HG03135 (cell line): ENCODE data around the gene MAT2B.
A peak's percentile ranks its signal among the peaks of the same experiment; 100 is the strongest.

Experiments used
- ATAC-seq: cut with Tn5 transposase; IDR thresholded peaks from one replicate; pipeline ENCODE4 v1.9.1; 2021; ENCODE audit warnings: mild to moderate bottlenecking, moderate library complexity; ENCODE audit not compliant: unreplicated experiment

The MAT2B gene

DNA sequence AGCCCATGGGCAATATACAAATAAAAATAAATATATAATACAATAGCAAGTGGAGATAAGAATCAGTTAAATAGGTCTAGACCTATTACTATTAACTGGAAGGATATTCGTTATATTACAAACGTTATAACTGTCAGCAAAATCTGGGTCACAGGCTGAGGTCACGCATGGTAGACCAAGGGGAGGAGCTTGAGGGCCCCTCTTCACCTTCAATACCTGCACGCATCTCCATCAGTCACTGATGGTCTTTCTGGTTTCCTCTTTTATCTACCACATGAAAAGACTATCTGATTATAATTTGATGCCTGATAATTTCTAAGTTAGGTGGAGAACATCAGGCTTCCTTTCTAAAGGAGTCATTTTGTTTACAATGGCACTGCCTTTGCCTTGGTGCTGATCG, 43.2 kb downstream of the MAT2B start:
- ATAC-seq = no peak

GRCh38 chr5:163551156-163551555, 45.7 kb downstream of the MAT2B start:
- ATAC-seq = no peak

- ATAC-seq = no peak
Observed at GRCh38 chr5:163552536-163552935, 47.1 kb downstream of the MAT2B start.

DNA sequence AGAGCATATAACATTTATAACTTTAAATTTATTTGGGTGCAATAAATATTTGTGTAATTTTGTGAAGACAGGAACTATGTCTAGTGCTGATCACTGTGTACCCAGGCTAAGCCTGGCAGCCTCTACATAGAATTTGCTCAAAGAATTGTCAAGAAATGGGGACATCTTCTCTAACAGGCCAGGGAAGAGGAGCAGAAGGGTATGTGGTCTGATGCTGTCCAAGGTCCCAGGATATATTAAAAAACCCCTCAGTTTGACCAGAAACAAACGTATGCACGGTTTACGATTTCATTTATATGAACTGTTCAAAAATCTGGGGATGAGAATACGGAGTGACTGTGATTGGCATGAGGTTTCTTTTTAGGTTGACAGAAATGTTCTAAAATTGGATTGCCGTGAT, 55.9 kb downstream of the MAT2B start:
- no peak for ATAC-seq

- ATAC-seq = no peak
Observed at GRCh38 chr5:163562071-163562470, 56.7 kb downstream of the MAT2B start.

DNA sequence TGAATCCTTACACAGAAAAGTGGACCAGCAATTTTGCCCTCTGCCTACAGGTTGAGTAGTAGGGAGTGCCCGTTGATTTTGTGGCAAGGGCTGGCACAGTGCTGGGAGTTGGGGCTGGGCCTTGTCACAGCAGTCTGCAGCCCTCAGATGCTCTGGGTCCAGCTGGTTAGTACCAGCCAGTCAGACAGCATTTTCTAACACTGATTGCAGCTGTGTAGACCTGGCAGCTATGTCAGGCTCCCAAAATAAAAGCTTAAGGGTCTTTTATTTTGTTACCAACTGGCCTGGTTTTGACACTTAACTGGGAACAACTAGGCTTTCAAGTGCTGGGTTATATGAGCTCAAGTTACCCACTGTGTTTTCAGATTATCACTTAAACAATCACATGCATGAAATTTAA, 57.7 kb downstream of the MAT2B start:
- ATAC-seq = no peak

DNA sequence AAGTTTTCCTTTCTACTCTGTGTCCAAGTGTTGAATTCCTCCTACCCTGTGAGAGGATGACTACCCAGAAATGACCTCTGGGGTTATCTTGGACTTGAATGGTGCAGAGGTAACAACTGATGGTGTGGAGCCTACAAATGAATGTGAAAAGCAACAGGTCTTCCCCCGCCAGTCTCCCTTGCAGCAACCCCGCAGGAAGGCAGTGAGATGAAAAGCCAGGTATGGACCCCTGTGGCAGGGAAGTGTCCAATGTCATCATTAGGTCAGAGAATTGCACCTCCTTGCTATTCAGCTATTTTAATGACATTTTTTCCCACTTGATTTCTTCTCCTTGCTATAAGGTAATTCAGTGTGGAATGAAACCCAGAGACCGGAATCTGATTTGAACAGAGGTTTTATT, 58.5 kb downstream of the MAT2B start:
- no peak for ATAC-seq

GRCh38 chr5:163564321-163564938, 59.0 kb downstream of the MAT2B start:
- no peak for ATAC-seq

DNA sequence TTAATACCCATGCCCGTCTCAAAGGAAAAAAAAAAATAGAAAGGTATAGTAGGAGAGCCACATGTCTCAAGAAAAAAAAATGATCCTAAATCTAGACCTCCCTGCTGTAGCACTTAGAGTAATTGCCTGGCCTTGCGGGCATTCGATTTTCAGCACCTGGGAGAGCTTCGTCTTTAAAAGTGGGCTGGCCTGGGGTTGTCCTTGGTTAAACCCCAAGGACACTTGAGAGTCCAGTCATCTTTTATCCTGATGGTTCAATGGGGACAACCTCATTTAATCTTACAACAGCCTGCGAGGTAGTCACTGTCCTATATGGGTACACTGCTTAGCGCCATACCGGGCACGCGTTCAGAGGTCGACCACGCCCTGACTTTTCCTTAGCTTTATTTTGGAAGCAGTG, 60.1 kb downstream of the MAT2B start:
- ATAC-seq = peak; percentile 2

DNA sequence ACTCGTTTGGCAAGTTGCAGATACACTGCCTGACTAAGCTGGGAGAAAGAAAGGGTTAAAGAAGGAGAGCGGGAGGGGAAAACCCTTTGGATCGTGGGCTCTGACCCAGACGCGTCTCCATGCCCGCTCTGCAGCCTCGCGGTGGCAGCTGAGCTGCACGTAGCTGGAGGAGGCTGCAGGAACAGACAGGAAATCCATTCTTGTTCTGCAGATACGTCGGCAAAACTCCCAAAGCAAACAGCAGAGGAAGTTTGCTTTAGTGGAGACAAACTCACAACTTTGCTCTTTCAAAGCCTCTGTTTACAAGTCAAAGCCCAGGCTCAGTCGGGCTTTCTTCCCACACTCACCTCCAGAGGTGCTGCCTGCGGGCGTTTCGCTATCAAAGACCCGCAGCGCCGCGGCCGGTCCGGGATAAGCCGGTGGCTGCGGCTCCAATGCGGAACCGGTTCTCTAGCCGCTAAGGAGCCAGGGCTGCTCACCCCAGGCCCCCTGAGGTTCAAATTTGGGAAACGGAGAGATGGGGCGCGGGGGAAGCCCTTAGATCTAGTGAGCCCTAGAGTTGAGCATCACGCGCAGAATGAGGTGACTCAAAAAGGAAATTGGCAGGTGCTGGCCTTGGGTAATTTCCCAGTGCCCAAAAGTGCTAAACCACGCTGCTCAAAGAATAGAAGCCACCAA, 60.7 kb downstream of the MAT2B start:
- peak; percentile 67 for ATAC-seq

DNA sequence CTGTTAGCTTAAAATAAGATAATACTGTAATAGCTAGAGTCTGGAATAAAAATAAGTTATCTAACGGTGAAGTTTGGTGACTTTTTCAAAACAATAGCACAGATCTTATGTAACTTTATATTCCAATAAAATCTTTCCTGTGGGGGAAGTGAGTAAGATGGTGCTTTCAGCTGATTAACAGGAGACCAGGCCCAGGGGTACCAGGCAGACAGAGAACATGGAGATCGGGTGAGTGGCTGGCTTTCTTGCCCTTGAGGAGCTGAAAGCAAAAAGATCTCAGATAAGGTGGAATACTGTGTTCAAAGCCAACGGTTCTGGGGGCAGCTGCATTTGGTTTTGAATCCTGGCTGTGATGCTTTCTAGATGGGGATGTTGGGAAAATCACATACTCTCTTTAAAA, 61.3 kb downstream of the MAT2B start:
- no peak for ATAC-seq

DNA sequence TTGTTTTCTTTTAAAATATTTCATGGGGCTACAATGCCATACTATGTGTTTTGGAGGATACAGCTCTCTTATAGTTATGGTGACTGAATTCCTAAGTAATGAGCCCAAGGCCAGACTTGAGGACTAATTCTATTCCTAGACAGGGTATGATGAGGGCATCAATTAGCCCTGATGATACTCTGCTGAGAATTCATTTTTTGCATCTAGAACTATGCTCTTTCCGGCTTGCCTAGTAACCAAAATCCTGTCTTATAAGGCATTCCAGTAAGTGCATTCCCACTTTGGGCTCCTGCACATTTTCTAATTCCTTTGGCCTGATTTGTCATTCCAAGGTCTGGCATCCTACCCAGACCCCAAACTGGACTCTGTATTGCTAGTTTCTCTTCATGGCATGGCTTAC, 62.4 kb downstream of the MAT2B start:
- ATAC-seq = no peak
